ENCODE results near the gene HHIPL2. TPM values are rescaled to one million over a fixed set of nuclear protein-coding genes. Genes with fewer than 3 reads are reported as not detected.
"Not testable (repeated sequence)": the region's sequence is repeated elsewhere in the genome, so short reads cannot be mapped to it uniquely, and the experiment has no call there.

HHIPL2 gene
- total and polyA plus RNA-seq, 2 donors: 0.33 to 0.57 TPM

- not testable (repeated sequence) for H3K4me3 ChIP-seq (ENCODE audit: low read length in 2 of 2); H3K9me3 ChIP-seq (ENCODE audit: control insufficient read depth in 2 of 2, insufficient read depth in 1 of 2, low read length in 1 of 2); H3K4me1 ChIP-seq (ENCODE audit: control insufficient read depth in 2 of 2, insufficient read depth in 2 of 2, low read length in 2 of 2); H3K27ac ChIP-seq (ENCODE audit: low read depth in 1 of 2, low read length in 1 of 2); H3K36me3 ChIP-seq (ENCODE audit: control insufficient read depth in 2 of 2, insufficient read depth in 2 of 2, low read length in 1 of 2); H3K27me3 ChIP-seq (ENCODE audit: control insufficient read depth in 2 of 2, insufficient read depth in 1 of 2, low read length in 1 of 2); DNase-seq (ENCODE audit: low read depth in 6 of 9, low spot score in 9 of 9)
- WGBS: 98% methylated on average over 5 of the region's 5 CpGs
Observed at GRCh38 chr1:222476436-222476835, 71.5 kb downstream of the HHIPL2 start.

- not testable (repeated sequence) for H3K9me3 ChIP-seq (ENCODE audit: control insufficient read depth in 2 of 2, insufficient read depth in 1 of 2, low read length in 1 of 2); H3K27ac ChIP-seq (ENCODE audit: low read depth in 1 of 2, low read length in 1 of 2); H3K27me3 ChIP-seq (ENCODE audit: control insufficient read depth in 2 of 2, insufficient read depth in 1 of 2, low read length in 1 of 2); H3K36me3 ChIP-seq (ENCODE audit: control insufficient read depth in 2 of 2, insufficient read depth in 2 of 2, low read length in 1 of 2); H3K4me1 ChIP-seq (ENCODE audit: control insufficient read depth in 2 of 2, insufficient read depth in 2 of 2, low read length in 2 of 2); H3K4me3 ChIP-seq (ENCODE audit: low read length in 2 of 2); DNase-seq (ENCODE audit: low read depth in 6 of 9, low spot score in 9 of 9)
- 97% methylated on average over 17 of the region's 17 CpGs for WGBS
Observed at GRCh38 chr1:222473717-222474116, 74.2 kb downstream of the HHIPL2 start.

GRCh38 chr1:222472776-222473540 is 74.9 kb downstream of the HHIPL2 start:
- H3K4me1 ChIP-seq (ENCODE audit: control insufficient read depth in 2 of 2, insufficient read depth in 2 of 2, low read length in 2 of 2); H3K27me3 ChIP-seq (ENCODE audit: control insufficient read depth in 2 of 2, insufficient read depth in 1 of 2, low read length in 1 of 2); H3K36me3 ChIP-seq (ENCODE audit: control insufficient read depth in 2 of 2, insufficient read depth in 2 of 2, low read length in 1 of 2); H3K9me3 ChIP-seq (ENCODE audit: control insufficient read depth in 2 of 2, insufficient read depth in 1 of 2, low read length in 1 of 2); H3K27ac ChIP-seq (ENCODE audit: low read depth in 1 of 2, low read length in 1 of 2); DNase-seq (ENCODE audit: low read depth in 6 of 9, low spot score in 9 of 9); H3K4me3 ChIP-seq (ENCODE audit: low read length in 2 of 2): not testable (repeated sequence)
- 99% methylated on average over 32 of the region's 33 CpGs for WGBS

Other genes with a start within 250 kb of the HHIPL2 start
- 8.5 TPM for gene TAF1A, start 41.8 kb upstream of the HHIPL2 start, total RNA-seq
- 2.9 TPM for gene TAF1A, start 41.8 kb upstream of the HHIPL2 start, polyA plus RNA-seq
- 35.8 TPM for gene MIA3, start 70.0 kb upstream of the HHIPL2 start, total RNA-seq
- gene MIA3, start 70.0 kb upstream of the HHIPL2 start, polyA plus RNA-seq: 33.1 TPM
- 20.4 TPM for gene AIDA, start 164.4 kb upstream of the HHIPL2 start, total RNA-seq
- gene AIDA, start 164.4 kb upstream of the HHIPL2 start, polyA plus RNA-seq: 54.0 TPM
- 27.5 TPM for gene BROX, start 164.5 kb upstream of the HHIPL2 start, total RNA-seq
- gene BROX, start 164.5 kb upstream of the HHIPL2 start, polyA plus RNA-seq: 35.8 TPM
- gene FAM177B, start 189.1 kb upstream of the HHIPL2 start, total RNA-seq: 0.42 TPM
- gene FAM177B, start 189.1 kb upstream of the HHIPL2 start, polyA plus RNA-seq: 1.8 TPM

Data from thymus (tissue), 11 donors.